HCT116 (cell line): ENCODE measurements around the gene DENND5A. TPM values are rescaled to one million over a fixed set of nuclear protein-coding genes. Genes with fewer than 3 reads are reported as not detected.

ENCODE experiments used
- ATAC-seq: fragments of 200-7000 bp; cut with Tn5 transposase; 2 replicates; pipeline ENCODE4 v1.9.1; 2020; ENCODE audit warnings: mild to moderate bottlenecking, moderate library complexity
- BruUV-seq: library from RNA; stranded (reverse); fragments of 400-500 nt; replicated peaks from 2 replicates; lab custom pipeline; 2021; lab: Mats Ljungman, UMichigan
- CTCF ChIA-PET: fragments of 300-600 bp; sonication (Branson Sonifier 250); formaldehyde crosslinking; loops from one replicate; lab custom pipeline; 2021; ENCODE audit warnings: antibody characterized with exemption; lab: Charles Lee
- POLR2A ChIA-PET: fragments of 300-600, 350-600 bp; sonication (Branson Sonifier 250); formaldehyde crosslinking; loops from one replicate; lab custom pipeline; 2021; ENCODE audit warnings: antibody characterized with exemption; lab: Charles Lee
- RAD21 ChIA-PET, 2 experiments: fragments of 300-600 bp; sonication (Branson Sonifier 250); formaldehyde crosslinking; loops; one replicate each; lab custom pipeline; 2023; ENCODE audit warnings: low total read pairs in 2 of 2; ENCODE audit not compliant: uncharacterized antibody in 2 of 2, unreplicated experiment in 2 of 2, low non-redundant PET in 1 of 2; lab: Charles Lee
- DNase-seq: peaks from one replicate; pipeline ENCODE4 v3.0.0-alpha.2; 2010; ENCODE audit warnings: low read depth, low spot score
- H2AFZ ChIP-seq: fragments of 200-600 bp; shearing (Covaris generic), sonication (generic); 2 replicates; pipeline ENCODE4 v1.6.1; 2017; ENCODE audit warnings: low read depth, mixed run types, mixed read lengths, antibody characterized with exemption, low read length; ENCODE audit not compliant: poor library complexity, severe bottlenecking
- H3K27ac ChIP-seq: 2 replicates; pipeline ENCODE4 v1.5.1; 2012; ENCODE audit warnings: low read depth, low read length
- H3K27me3 ChIP-seq: fragments of 200-600 bp; sonication (generic); 2 replicates; pipeline ENCODE4 v1.6.1; 2016; ENCODE audit warnings: mixed run types, low read length, mixed read lengths; ENCODE audit not compliant: insufficient read depth
- H3K36me3 ChIP-seq, 2 experiments: fragments of 200-500 bp in 1 of 2; fragments of 200-600 bp in 1 of 2; sonication (Bioruptor generic) in 1 of 2; sonication (generic) in 1 of 2; 2 replicates each; pipeline versions ENCODE4 v1.5.1 to v1.6.1; 2014 to 2016; ENCODE audit warnings: low read length in 2 of 2, inconsistent platforms in 1 of 2, mixed read lengths in 1 of 2, mixed run types in 1 of 2; ENCODE audit not compliant: insufficient read depth in 2 of 2, control insufficient read depth in 1 of 2
- H3K4me1 ChIP-seq, 2 experiments: fragments of 200-600 bp in 1 of 2; sonication (generic) in 1 of 2; 2 replicates each; pipeline versions ENCODE4 v1.5.1 to v1.6.1; 2012 to 2017; ENCODE audit warnings: low read length in 2 of 2, inconsistent platforms in 1 of 2, mild to moderate bottlenecking in 1 of 2, mixed read lengths in 1 of 2, mixed run types in 1 of 2, moderate library complexity in 1 of 2; ENCODE audit not compliant: insufficient read depth in 2 of 2, control insufficient read depth in 1 of 2
- H3K4me2 ChIP-seq: fragments of 200-600 bp; sonication (generic); 2 replicates; pipeline ENCODE4 v1.6.1; 2017; ENCODE audit warnings: mixed run types, low read length, mixed read lengths
- H3K4me3 ChIP-seq, 2 experiments: fragments of 200-600 bp in 1 of 2; sonication (generic) in 1 of 2; replicated peaks in 1 of 2; 2 replicates each; pipeline ENCODE4 v1.5.1; 2011 to 2016; ENCODE audit warnings: low read length in 2 of 2, control low read depth in 1 of 2, low read depth in 1 of 2, mild to moderate bottlenecking in 1 of 2, mixed read lengths in 1 of 2, mixed run types in 1 of 2
- H3K79me2 ChIP-seq: fragments of 200-600 bp; sonication (generic); 2 replicates; pipeline ENCODE4 v1.6.1; 2017; ENCODE audit warnings: mild to moderate bottlenecking, mixed run types, low read length, moderate library complexity, mixed read lengths; ENCODE audit not compliant: insufficient read depth
- H3K9ac ChIP-seq: fragments of 200-600 bp; sonication (generic); 2 replicates; pipeline ENCODE4 v1.6.1; 2016; ENCODE audit warnings: low read length, mixed read lengths
- H3K9me2 ChIP-seq: fragments of 200-600 bp; sonication (generic), shearing (Covaris generic); 2 replicates; pipeline ENCODE4 v1.6.1; 2017; ENCODE audit warnings: mixed run types, mild to moderate bottlenecking, moderate library complexity; ENCODE audit not compliant: insufficient read depth
- H3K9me3 ChIP-seq, 2 experiments: fragments of 200-500 bp in 1 of 2; fragments of 200-600 bp in 1 of 2; sonication (Bioruptor generic) in 1 of 2; sonication (generic) in 1 of 2; 2 replicates each; pipeline ENCODE4 v1.6.1; 2014 to 2017; ENCODE audit warnings: low read length in 2 of 2, mixed read lengths in 2 of 2, inconsistent platforms in 1 of 2, low read depth in 1 of 2, mild to moderate bottlenecking in 1 of 2, mixed run types in 1 of 2, moderate library complexity in 1 of 2; ENCODE audit not compliant: control insufficient read depth in 1 of 2, insufficient read depth in 1 of 2
- H4K20me1 ChIP-seq: fragments of 200-600 bp; sonication (generic), shearing (Covaris generic); 2 replicates; pipeline ENCODE4 v1.6.1; 2017; ENCODE audit warnings: mixed run types, mild to moderate bottlenecking, moderate library complexity; ENCODE audit not compliant: insufficient read depth
- CBX3 ChIP-seq: IDR thresholded peaks from 2 replicates; pipeline ENCODE4 v1.6.1; 2012; ENCODE audit warnings: low read depth
- CEBPB ChIP-seq: IDR thresholded peaks from 2 replicates; pipeline ENCODE4 v1.6.1; 2012; ENCODE audit warnings: low read depth
- EZH2 ChIP-seq: fragments of 200-600 bp; sonication (generic); IDR thresholded peaks from 2 replicates; pipeline ENCODE4 v1.6.1; 2017; ENCODE audit warnings: antibody characterized with exemption, mixed run types
- EZH2phosphoT487 ChIP-seq: fragments of 200-600 bp; IDR thresholded peaks from 2 replicates; pipeline ENCODE4 v1.6.1; 2018; ENCODE audit warnings: antibody characterized with exemption, borderline replicate concordance
- MAX ChIP-seq: IDR thresholded peaks from 2 replicates; pipeline ENCODE4 v1.6.1; 2012
- POLR2A ChIP-seq: IDR thresholded peaks from 2 replicates; pipeline ENCODE4 v1.7.0; 2011; ENCODE audit warnings: borderline replicate concordance; ENCODE audit not compliant: insufficient read depth, insufficient read length; ENCODE audit errors: extremely low read depth
- RAD21 ChIP-seq: IDR thresholded peaks from 2 replicates; pipeline ENCODE4 v1.6.1; 2012; ENCODE audit warnings: low read depth, mild to moderate bottlenecking
- SP1 ChIP-seq: IDR thresholded peaks from 2 replicates; pipeline ENCODE4 v1.6.1; 2012; ENCODE audit warnings: low read depth
- TCF7L2 ChIP-seq: IDR thresholded peaks from 2 replicates; pipeline ENCODE4 v1.7.0; 2011; ENCODE audit warnings: borderline replicate concordance, inconsistent platforms; ENCODE audit not compliant: insufficient read depth, insufficient read length; ENCODE audit errors: extremely low read depth
- ZNF274 ChIP-seq: fragments of 200-500 bp; sonication (Bioruptor generic); IDR thresholded peaks from 2 replicates; pipeline ENCODE4 v1.6.1; 2014; ENCODE audit warnings: mild to moderate bottlenecking, low read depth, low read length, inconsistent platforms
- intact Hi-C: fragments of 100-400 bp; cut with micrococcal nuclease; formaldehyde crosslinking; loops from 2 replicates; pipeline ENCODE4 v1.10.0; 2022
- total RNA-seq: library from RNA; stranded (reverse); gene quantifications from one replicate; pipeline ENCODE4 v1.2.1, GENCODE V29; 2021; ENCODE audit not compliant: unreplicated experiment
- TF ChIP-seq, protein P1 (sequence below), 3 experiments: fragments of 200-600 bp in 1 of 3; sonication (generic) in 1 of 3; IDR thresholded peaks in 2 of 3; conservative IDR thresholded peaks in 1 of 3; 2 replicates each; pipeline ENCODE4 v1.5.1; 2012 to 2017; ENCODE audit warnings: low read depth in 2 of 3, low read length in 2 of 3, antibody characterized with exemption in 1 of 3, borderline replicate concordance in 1 of 3, control low read depth in 1 of 3, mild to moderate bottlenecking in 1 of 3, mixed read lengths in 1 of 3, mixed run types in 1 of 3, moderate library complexity in 1 of 3; ENCODE audit not compliant: insufficient read depth in 1 of 3

DENND5A gene
- total RNA-seq, 1 experiment from 2014 or later, result 48.6 TPM

DNA sequence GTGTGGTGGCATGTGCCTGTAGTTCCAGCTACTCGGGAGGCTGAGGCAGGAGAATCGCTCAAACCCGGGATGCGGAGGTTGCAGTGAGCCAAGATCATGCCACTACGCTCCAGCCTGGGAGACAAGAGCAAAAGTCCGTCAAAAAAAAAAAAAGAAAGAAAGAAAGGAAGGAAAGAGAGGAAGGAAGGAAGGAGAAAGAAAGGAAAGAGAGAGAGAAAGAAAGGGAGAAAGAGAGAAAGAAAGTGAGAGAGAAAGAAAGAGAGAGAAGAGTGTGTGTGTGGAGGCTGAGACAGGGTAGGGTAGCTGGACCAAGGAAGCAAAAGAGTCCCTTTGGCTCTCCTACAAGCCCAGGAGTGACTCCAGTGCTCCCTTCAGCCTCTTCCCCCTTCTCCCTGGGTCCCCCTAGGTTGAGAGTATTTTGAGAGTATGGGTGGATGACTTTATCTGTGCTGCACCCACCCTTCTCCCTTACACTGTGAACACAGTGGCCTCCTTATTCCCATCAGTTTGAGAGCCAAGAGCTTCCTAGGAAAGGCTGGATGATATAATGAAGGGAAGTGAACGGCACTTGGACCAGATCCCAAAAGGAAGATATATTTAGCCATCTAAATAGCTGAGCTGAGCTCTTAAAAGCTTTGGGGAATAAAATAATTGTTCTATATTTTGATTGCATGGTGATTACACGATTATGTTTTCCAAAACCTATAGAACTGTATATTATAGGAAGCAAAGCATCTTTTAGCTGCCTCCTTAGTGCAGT, 9.5 kb upstream of the DENND5A start:
- no peaks in the 10 kb centered on the region for H3K9me2 ChIP-seq
- no peak for DNase-seq
- no peak overlapping the region for H3K27ac ChIP-seq
- POLR2A ChIA-PET, result no interaction called here
- no peak overlapping the region for H3K4me3 ChIP-seq
- intact Hi-C loops, result loop anchor here (5.0 kb wide), 1 partner anchor 233 kb away; no protein-coding TSS in a partner anchor
- ATAC-seq, result no peak
- H3K9ac ChIP-seq, result no peak overlapping the region
- H3K36me3 ChIP-seq, result no peaks in the 10 kb centered on the region
- no TSS peak for BruUV-seq
- H3K9me3 ChIP-seq, result no peaks in the 10 kb centered on the region
- CTCF ChIA-PET, result interaction anchor here (0.9 kb wide), 1 partner anchor 232 kb away, joined by 3 read pairs; no protein-coding TSS in a partner anchor
- H3K4me1 ChIP-seq, result peaks cover 2 to 8% of the 10 kb centered on the region in 2 experiments
- no peak overlapping the region for H2AFZ ChIP-seq
- H4K20me1 ChIP-seq, result no peaks in the 10 kb centered on the region
- no peaks in the 10 kb centered on the region for H3K79me2 ChIP-seq
- RAD21 ChIA-PET, result no interaction called here
- H3K4me2 ChIP-seq, result no peak overlapping the region
- no peaks in the 10 kb centered on the region for H3K27me3 ChIP-seq
- TF ChIP-seq ZNF274, result no peak
- TF ChIP-seq CBX3, result no peak
- TF ChIP-seq EZH2, result no peak
- TF ChIP-seq, protein P1, sequence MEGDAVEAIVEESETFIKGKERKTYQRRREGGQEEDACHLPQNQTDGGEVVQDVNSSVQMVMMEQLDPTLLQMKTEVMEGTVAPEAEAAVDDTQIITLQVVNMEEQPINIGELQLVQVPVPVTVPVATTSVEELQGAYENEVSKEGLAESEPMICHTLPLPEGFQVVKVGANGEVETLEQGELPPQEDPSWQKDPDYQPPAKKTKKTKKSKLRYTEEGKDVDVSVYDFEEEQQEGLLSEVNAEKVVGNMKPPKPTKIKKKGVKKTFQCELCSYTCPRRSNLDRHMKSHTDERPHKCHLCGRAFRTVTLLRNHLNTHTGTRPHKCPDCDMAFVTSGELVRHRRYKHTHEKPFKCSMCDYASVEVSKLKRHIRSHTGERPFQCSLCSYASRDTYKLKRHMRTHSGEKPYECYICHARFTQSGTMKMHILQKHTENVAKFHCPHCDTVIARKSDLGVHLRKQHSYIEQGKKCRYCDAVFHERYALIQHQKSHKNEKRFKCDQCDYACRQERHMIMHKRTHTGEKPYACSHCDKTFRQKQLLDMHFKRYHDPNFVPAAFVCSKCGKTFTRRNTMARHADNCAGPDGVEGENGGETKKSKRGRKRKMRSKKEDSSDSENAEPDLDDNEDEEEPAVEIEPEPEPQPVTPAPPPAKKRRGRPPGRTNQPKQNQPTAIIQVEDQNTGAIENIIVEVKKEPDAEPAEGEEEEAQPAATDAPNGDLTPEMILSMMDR (IDR thresholded peaks at IDR 0.05 in 2 of 3, conservative IDR thresholded peaks at IDR 0.05 in 1 of 3; ENCODE audit: borderline replicate concordance in 1 of 3, insufficient read depth in 1 of 3, low read depth in 2 of 3, low read length in 2 of 3), result no peak
- TF ChIP-seq MAX, result no peak
- no peak for TF ChIP-seq POLR2A
- no peak for TF ChIP-seq RAD21
- no peak for TF ChIP-seq TCF7L2
- no peak for TF ChIP-seq EZH2phosphoT487
- TF ChIP-seq SP1, result no peak
- TF ChIP-seq CEBPB, result no peak
- TF ChIP-seq, all 23 proteins: peak for 0
